Measurements from ENCODE around the gene PCCA.
A peak's percentile ranks its signal among the peaks of the same experiment; 100 is the strongest.

PCCA gene

DNA sequence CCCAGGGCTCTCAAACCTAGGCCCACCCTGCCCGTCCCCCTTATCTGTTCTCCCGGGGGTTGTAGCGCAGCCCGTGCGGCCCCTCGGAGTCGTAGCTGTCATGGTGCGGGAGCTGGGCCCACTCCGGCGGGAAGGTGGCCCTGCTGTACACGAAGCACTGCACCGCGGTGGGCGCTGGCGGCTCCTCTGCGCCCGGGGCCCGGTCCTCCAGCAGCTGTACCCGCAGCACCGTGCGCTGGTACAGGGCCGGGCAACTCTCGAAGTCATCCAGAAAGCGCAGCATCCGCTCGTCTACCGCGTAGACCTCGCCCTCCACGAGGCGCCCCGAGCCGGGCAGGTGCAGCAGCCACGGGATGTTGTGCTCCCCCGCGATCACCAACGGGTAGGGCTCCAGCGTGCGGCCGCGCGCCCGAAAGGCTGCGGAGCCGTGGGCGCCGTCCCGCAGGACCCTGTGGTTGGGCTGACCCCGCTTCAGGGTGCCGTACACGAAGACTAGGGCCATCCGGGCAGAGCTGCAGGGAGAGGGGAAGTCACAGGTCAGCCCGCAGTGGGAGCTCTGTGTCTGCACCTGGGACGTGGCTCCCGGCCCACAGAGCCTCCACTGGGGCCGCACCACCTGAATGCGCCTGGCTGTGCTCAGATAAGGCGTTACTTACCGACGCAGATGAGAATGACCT is 443.3 kb downstream of the PCCA start:
- no peak for DNase-seq

GRCh38 chr13:100532836-100533435 is 444.0 kb downstream of the PCCA start:
- DNase-seq, result no peak

DNA sequence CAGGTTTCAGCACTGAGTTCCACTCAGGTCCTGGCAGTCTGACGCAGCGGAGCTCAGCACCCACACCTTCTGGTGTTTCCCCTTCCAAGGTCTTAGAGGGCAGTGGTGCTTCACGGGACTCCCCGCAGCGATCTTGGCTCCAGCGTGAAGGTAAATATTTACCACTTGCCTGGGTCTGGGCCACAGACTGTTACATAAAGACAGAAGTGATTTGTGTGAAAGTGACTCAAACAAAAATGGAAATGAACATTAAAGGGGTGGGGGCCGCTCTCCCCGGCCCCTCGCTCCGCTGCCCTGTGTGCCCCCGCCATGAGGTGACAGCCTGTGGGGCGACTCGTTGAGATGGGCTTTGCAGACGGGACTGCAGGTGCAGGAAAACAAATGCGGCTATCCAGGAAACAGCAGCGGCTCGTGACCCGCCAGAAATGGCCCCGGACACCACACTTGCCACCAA is 444.7 kb downstream of the PCCA start:
- peak; percentile 96 for DNase-seq

DNA sequence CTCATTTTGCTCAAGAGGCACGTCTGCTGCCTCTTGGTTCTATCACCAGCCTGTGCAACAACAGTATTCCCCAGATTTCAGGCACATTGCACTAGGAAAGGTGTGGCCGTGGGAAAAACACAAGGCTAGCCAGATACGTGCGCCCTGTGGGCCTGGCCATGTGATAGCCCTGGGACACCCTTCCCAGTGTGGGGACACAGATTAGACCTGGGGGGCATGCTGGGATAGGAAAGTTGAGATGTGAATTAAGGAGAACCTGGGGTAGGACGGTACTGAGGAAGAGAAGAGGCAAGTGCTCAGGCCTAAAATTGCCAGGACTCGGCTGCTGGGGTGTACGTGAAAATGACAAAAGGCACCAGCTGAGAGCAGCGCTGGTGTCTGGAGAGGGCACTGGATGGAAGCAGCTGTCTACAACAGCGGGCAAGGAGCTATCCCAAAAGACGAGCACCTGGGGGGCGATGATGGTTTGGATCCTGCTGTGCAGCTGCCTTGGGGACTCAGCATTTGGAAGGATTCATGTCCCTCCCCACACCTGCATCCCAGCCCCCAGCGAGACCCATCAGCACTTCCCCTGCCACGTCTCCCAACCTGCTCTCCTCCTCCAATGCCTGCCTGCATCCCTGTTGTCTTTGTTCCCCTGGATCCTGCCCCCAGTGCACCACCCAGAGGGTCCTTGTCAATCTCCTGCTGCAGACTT is 445.4 kb downstream of the PCCA start:
- no peak for DNase-seq

DNA sequence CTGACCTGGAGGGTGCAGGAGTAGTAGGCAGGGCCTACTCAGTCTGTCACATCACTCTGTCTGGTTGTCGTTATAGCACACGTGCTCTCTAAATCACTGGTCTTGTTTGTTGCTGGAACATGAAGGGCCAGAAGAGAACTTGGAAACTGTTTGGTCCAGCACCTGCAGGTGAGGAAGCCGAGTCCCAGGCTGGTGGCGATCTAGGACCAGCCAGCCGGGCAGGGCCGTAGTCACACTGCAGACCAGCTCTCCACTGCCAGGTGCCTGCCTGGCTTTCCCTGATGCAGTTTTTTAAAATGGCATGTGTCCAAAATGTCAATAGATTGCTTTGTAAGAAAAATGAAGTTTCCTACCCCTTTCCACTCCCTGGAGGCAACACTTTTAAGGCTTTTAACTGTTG is 446.0 kb downstream of the PCCA start:
- peak; percentile 41 for DNase-seq

DNA sequence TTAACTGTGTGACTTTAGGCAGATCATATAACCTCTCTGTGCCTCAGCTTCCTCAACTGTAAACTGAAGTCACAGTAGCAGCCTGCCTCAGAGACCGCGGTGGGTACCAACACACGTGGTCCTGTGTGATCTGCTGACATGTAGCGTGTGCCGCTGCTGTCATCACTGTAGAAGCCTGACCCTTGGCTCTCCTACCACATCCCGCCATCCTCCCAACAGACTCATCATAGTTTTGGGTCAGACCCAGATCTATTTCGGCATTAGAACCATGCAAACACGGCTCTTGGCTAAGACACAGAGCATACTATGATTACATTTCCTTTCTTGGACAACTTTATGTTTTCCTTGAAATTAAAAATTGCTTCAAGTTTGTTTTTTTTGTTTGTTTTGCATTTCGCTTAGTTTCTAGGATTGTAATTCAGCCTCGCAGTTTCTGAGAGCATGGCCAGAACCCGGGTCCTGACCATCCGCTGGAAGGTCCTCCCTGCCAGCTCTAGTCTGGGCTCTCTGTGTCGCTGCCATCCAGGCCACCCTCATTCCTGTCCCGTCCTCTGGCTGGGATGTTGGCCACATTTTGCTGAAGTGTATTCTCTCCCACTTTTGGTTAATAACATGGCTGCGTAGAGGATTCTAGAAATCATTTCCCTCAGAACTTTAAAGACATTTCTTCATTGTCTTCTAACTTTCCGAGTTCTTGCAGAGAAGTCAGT is 446.7 kb downstream of the PCCA start:
- DNase-seq, result no peak

- no peak for DNase-seq
Measured at GRCh38 chr13:100536643-100537180, 447.8 kb downstream of the PCCA start.

GRCh38 chr13:100537486-100537885 is 448.6 kb downstream of the PCCA start:
- DNase-seq, result no peak

- no peak for DNase-seq
Measured at GRCh38 chr13:100537951-100538462, 449.1 kb downstream of the PCCA start.

DNA sequence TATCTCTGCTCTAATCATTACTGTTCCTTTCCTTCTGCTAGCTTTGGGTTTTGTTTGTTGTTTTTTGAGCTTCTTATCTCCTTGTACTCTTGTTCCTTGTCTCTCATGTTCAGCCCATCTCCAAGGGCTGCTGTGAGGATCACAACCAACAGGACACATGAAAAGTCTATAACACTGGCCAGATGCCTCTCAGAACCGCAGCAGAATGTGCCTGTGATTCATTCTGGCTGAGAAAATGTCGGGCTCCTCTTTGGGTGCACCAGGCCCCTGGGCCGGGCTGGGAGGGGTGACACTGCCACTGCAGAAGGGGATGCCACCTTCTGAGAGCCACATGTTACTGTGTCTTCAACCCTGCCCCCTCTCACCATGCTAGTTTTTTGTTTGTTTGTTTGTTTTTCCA is 451.7 kb downstream of the PCCA start:
- DNase-seq, result no peak

DNA sequence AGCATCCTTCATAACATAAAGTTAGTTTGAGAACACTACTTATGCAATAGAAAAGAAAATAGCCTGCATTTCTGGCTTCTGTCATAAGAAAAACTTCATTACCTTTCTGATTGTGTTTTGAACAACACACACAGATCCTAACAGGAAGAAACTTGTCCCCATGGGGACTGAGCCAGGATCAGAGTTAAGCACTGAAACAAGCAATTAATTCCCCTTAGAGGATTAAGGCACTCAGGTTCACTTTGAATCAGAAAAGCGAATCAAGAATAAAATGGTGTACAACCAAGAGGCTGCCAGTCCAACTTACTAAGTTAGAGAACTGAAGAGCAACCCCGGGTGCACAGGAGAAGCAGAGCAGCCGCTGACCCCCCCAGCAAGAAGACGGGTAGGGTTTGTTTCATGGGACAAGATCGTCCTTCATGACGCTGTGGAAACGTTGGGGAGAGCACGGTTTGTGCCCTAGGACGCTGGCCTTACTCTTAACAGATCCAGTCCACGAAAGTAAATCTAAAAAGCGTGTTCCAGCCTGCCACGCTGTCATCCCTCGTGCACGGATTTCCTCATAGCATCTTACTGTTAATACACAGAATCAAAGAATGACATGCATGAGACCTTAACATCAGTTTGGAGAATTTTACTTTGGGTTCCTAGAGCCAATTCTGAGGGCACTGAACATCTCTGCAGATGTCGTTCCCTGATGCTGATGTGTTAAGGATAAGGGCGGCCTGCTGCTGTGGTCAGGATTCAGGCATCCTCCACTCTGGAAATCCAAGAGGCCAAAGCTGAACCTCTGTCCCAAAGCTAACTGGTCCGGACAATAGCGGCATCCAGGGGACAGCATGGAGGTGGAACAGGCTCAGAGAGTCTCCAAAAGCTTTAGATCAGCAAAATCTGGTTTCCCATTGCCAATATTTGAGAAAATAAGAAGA is 453.3 kb downstream of the PCCA start:
- DNase-seq, result peak; percentile 85

GRCh38 chr13:100542826-100543156 is 453.9 kb downstream of the PCCA start:
- peak; percentile 91 for DNase-seq

DNA sequence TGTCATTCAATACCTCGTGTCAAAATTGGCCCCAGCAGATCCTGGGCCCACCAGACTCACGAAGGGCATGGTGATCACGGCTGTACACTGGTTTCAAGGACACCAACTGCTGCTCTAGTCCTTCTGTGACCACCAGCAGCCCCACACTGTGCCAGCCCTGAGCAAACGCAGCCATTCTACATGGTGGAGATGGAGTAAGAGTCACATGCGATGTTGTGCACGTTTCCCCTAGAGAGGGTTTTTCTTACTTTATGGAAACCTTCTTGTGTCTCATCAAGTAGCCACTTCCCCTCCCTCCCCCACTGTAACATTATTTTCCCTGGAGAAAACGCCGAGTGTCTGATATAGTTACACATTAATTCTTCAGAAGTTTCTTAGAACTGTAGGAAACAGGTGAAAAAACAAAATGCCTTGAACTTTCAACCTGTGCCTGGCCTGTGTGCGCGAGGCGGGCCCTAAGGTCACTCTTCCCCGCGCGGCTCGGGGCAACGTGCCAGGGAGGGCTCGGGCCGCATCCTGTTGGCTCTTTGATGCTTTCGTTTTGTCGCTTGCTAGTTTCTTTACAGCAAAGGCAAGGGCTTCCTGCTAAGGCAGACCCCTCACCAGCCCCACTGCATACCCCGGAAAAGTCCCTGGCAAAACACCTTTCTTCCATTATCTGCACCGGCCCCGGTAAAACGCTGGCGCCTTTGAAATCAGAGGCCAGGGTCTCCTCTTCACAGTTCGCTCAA is 455.1 kb downstream of the PCCA start:
- no peak for DNase-seq

DNA sequence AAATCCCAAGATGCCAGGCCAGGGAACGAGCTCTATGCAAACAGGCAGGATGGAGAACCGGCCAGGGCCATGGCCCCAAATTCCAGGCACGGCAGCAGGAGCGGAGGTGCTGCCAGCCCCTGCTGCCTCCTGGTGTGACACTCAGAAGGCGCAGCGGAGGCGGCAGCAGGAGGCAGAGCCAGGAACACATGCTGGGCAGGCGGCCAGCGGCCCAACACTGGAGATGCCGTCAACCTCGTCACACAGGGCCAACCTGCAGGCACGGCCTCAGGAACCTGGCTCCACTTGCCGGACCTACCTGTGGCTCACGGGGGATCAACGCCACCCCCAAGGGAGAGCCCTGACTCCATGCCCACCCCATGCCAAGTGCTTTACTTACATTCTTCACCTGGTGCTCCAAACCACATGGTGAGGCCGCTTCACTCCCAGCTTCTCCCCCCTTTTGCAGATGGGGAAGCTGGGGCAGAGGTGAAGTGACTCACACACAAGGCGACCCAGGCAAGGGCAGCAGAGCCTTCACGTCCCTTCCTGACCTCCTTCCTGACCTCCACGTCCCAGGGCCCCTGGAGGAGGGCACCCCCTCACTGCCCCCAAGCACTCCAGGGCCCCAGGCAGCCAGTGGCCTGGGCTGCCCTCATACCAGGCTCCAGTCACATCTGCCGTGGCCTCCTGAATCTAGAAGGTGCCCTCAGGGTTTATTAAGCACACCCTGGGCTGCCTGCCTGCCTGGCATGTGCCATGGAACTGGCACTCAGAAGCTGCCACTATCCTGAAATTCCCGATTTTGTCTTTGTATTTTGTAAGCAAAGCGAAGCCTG is 456.2 kb downstream of the PCCA start:
- DNase-seq, result no peak

DNA sequence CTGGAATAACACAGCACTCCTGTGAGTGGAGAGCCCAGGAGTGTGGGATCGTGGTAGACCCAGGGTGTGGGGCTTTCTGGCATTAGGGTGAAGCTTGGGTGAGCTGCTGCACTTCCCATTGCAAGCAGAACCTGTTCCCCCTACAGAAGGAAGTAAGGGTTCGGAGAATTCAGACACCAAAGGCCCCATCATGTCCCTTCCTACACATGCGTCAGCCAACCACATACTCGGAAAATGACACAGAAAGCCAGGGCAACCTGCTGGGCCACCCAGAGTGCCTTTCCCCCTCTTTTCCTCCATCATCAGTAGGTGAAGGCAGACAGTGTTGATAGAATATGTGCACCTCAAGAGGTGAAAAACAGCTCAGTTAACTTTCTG is 456.8 kb downstream of the PCCA start:
- DNase-seq, result no peak

DNA sequence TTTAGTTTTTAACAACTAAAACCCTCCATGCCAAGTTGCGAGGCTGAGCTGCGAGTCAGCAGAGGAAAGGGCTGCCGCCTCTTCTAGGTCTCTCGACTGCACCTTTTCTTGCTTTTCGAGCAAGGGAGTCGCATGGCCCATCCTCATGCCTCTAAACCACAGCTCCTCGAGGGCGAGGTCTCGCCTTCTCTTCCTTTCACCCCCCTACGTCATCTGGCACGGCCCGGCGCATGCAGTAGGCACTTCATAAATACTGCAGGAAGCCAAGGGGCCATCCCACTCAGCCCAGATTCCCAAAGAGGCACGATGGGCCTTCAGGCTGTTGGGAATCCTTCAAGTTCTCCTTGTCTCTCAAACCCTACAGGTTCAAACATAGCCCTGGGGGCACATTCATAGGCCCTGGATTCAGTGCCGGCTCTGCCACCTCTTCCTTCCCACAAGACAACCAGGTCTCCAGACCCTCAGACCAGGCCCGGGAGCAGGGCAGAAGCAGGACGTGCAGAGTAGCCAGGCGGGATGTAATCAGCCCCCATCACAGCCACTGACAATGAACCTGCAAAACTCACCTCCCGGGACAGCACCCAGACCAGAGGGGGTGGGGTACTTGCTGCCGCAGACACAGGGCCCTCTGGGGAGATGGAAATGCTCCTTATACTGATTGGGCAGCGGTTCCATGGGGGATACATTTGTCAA is 458.0 kb downstream of the PCCA start:
- no peak for DNase-seq

DNA sequence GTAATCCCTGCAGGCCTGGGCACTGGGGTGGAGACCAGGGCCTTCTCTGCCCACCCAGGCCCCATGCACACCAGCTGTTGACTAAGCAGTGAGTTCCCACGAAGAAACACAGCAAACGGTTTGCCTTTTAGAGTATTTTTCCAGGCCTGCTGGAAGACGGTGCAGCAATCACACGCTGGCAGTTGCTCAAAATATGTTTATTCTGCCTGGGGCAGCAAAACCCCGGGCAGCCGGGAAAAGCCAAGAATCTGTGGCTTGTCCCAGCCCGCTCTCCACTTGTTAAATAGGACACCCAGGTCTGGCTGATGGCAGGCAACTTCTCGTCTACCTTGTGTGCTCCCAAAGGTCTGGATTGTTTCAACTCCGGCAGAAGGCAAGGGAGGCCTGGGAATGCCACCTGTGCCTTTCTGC is 458.9 kb downstream of the PCCA start:
- peak; percentile 36 for DNase-seq

DNA sequence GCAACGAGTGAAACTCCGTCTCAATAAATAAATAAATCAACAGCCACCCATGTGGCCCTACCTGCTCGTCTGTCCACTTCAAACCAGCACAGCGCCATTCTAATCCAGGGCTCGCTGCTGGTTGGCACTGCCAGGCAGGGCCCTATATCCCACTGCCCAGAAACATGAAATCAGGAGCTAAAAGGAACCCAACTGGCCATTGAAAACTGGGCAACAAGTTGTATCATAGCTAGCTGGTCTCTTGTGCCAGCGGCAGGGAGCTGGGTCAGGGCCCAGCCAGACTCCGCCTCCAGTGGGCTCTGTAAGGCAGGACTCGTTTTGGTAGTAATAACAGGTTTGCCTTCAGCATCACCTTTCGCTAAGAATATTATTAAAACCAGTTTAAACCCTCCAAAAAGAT is 460.4 kb downstream of the PCCA start:
- no peak for DNase-seq

GRCh38 chr13:100552755-100553154 is 463.9 kb downstream of the PCCA start:
- no peak for DNase-seq

GRCh38 chr13:100559886-100560285 is 471.0 kb downstream of the PCCA start:
- no peak for DNase-seq

Data from DMS79 treated with DMSO at 0.1 percent for 48 hours (cell line).